ENCODE results near the gene NME3. TPM values are rescaled to one million over a fixed set of nuclear protein-coding genes. Genes with fewer than 3 reads are reported as not detected.

The NME3 gene
- total RNA-seq, 1 donor from 2014 or later: 56.9 TPM

GRCh38 chr16:1794221-1794871 is 23.0 kb upstream of the NME3 start:
- intact Hi-C loops (cut with micrococcal nuclease): no loop called here

- intact Hi-C loops (cut with micrococcal nuclease): no loop called here
These were observed 22.4 kb upstream of the NME3 start, which contains the start of gene IGFALS for GRCh38 chr16:1793578-1794220. Gene IGFALS (minus strand): TSS chr16:1793705. CDS start chr16:1793652, 53 bp downstream.

DNA sequence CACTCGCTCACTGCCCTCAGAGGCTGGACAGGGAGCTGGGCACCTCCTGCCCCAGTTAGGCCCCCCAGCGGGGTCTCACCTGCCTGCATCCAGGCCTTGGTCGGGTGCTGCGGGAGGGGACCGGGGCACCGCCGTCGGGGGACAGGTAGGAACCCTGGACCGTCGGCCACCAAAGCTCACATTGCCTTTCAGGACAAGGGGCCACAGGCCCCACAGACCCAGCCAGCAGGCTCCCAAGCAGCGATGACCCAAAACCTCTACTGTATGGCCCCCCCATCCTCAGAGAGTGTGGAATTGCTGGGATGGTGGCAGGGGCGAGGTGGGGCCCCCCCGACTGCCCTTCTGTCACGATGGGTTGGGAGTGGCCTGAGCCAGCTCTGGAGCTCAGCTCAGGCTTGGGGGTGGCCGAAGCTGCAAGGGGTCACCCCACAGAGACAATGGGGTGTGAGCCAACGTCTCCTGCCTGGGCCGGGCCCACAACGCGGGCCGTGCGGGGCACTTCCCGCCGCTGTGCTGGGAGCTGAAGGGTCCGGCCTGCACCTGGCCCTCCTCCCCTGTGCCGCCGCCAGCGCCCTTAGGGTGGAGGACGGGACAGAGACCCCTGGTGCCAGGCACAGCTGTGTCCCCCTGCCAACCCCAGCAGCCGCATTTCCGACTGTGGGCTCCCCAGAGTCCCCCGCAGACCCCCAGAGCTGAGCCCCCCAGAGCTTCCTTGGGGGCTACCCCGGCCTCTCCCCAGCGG is 21.7 kb upstream of the NME3 start:
- intact Hi-C loops (cut with micrococcal nuclease): no loop called here

GRCh38 chr16:1791943-1792812 is 20.8 kb upstream of the NME3 start:
- intact Hi-C loops (cut with micrococcal nuclease): no loop called here

- intact Hi-C loops (cut with micrococcal nuclease): no loop called here
These were observed 20.1 kb upstream of the NME3 start for GRCh38 chr16:1791256-1791942.

DNA sequence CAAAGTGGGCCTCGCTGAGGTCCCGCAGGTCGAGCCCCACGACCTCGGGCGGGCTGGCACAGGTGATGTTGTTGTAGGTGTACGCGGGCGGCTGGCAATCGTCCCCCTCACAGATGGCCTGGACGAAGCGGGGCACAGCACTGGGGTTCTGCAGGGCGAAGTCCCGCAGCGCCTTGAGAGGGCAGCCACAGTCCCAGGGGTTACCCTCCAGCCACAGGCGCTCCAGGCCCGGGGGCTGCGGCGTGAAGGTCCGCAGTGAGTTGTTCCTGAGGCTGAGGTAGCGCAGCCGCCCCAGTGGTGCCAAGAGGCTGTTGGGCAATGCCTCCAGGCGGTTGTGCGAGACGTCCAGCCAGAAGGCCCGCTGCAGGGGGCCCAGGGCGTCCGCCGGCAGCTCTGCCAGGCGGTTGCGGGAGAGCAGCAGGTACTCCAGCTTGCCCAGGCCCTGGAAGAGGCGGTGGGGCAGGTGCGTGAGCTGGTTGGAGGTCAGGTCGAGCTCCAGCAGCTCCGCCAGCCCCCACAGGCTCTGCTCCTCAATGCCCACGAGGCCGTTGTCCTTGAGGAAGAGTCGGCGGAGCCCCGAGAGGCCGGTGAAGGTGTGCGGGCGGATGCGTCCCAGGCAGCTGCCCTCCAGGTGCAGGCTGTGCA is 19.4 kb upstream of the NME3 start:
- intact Hi-C loops (cut with micrococcal nuclease): no loop called here

DNA sequence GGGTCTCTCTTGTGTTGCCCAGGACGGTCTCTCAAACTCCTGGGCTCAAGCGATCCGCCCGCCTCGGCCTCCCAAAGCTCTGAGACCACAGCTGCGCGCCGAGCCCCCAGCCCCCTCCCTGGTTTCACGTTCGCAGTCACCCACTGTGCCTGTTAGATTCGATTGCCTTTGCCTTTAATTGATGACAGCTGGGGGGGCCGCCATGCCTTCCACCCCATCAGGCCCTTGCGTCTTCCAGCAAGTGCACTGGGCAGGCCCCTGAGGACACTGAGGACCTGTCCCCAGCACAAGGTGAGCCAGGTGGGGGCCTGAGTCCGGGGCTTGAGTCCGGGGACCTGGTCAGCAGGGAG is 18.9 kb upstream of the NME3 start:
- intact Hi-C loops (cut with micrococcal nuclease): no loop called here

GRCh38 chr16:1789643-1790045 is 18.3 kb upstream of the NME3 start:
- intact Hi-C loops (cut with micrococcal nuclease): no loop called here

DNA sequence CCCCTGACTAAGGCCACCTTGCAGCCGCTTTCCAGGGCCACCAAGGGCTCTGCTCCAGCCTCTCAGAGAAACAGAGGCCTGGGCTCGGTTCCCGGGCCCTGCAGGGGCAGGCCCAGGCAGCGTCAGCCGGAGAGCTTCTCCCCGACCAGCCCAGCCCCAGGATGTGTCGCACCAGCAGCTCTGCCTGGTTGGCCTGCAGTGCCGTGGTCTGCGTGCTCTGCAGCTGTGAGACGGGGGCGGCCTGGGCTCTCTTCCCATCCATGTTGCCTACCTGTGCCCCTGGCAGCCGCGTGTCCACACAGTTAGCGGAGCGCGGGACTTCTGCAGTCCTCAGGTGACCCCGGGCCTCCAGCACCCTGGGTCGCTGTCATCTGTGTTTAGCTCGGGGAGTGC is 17.4 kb upstream of the NME3 start:
- intact Hi-C loops (cut with micrococcal nuclease): no loop called here

- intact Hi-C loops (cut with micrococcal nuclease): no loop called here
These were observed 16.9 kb upstream of the NME3 start for GRCh38 chr16:1788095-1788707.

DNA sequence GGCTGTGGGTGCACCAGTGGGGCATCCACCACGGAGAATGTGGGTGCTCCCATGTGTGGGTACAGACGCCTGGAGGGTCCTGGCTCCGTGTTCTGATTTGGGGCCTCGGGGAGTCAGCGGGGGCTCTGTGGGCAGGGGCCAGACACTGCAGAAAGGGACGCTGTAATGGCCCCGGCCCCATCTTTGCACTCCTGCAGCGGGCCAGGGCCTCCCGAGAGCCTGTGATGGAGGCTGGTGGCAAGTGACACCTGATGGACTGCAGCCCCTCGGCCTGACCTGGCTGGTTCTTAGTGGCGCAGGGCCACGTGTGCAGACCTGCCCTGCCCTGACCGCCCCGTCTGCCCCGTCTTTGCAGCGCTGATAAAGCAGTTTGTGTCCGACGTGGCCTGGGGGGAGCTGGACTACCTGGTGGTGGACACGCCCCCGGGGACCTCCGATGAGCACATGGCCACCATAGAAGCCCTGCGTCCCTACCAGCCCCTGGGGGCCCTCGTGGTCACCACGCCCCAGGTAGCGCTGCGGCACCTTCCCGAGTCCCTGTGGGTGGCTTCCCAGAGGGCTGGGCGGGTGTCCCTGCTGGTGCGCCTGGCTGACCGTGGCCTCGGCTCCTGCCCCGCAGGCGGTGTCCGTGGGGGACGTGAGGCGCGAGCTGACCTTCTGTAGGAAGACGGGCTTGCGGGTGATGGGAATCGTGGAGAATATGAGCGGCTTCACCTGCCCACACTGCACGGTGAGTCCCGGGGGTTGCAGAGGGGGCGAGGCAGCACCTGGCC is 16.2 kb upstream of the NME3 start:
- intact Hi-C loops (cut with micrococcal nuclease): loop anchor here (1.0 kb wide), 1 partner anchor 32 kb away; no protein-coding TSS in a partner anchor

DNA sequence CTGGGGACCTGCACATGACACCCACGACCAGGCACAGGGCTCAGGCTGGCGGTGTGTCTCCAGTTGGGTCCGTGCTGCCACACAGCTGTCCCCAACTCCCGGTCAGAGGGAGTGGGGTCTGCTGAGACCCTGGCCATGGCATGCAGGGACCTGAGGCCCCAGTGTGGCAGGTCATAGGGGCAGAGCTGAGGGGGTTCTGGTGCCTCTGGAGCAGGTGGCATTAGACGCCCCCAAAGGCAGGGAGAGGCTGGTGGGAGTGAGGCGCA is 15.6 kb upstream of the NME3 start:
- intact Hi-C loops (cut with micrococcal nuclease): loop anchor here (1.0 kb wide), 1 partner anchor 32 kb away; no protein-coding TSS in a partner anchor

- intact Hi-C loops (cut with micrococcal nuclease): loop anchor here (1.0 kb wide), 1 partner anchor 33 kb away; no protein-coding TSS in a partner anchor
These were observed 15.1 kb upstream of the NME3 start for GRCh38 chr16:1786242-1787055.

DNA sequence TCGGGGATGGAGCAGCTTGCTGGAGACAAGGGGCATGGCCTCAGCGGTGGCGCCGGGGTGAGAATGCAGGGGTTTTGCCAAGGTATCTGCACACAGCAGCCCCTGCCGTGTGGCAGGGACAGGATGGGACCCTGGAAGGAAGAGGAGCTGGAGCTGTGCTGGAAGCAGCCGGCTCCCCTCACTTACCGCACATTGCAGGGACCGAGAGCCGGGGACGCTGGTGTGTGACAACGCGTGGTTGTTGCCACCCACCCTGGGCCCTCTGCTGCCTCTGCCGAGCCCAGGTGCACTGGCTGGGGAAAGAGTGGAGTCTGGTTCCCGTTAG is 14.5 kb upstream of the NME3 start:
- intact Hi-C loops (cut with micrococcal nuclease): no loop called here

DNA sequence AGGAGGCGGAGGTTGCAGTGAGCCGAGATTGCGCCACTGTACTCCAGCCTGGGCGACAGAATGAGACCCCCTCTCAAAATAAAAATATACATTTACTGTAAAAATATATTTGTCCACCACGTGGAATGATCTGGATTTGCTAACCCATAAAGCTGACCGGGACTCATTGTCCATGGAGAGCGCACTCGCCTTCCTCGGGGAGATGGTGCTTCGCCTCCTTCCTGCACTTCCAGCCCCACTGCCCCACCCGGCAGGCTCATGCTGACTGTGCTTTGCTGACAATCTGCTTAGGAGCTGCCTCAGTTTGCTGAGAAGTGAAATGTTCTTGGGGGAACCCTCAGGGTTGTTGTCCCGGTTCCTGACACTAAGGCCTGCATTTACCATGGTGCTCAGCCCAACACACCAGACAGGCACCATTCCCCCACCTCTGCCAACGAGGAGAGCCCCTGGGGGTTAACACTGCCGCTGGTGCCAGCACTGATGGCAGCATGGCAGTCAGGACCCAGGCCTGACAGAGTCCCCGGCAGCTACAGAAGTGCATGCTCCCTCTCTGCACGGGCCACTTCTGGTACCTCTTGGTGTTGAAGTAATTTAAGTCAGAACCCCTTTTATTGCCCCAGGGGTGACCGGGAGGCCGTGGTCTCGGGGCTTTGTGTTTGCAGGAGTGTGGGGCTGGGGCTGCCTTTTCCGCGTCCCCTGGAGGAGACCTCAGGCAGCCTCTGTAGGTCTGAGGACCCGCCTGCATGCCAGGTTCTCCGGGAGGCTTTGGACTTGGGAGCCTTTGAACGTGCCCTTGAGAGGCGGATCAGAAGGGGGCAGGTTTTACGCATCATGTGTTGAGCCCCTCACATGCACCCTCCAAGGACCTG is 13.9 kb upstream of the NME3 start:
- intact Hi-C loops (cut with micrococcal nuclease): no loop called here

DNA sequence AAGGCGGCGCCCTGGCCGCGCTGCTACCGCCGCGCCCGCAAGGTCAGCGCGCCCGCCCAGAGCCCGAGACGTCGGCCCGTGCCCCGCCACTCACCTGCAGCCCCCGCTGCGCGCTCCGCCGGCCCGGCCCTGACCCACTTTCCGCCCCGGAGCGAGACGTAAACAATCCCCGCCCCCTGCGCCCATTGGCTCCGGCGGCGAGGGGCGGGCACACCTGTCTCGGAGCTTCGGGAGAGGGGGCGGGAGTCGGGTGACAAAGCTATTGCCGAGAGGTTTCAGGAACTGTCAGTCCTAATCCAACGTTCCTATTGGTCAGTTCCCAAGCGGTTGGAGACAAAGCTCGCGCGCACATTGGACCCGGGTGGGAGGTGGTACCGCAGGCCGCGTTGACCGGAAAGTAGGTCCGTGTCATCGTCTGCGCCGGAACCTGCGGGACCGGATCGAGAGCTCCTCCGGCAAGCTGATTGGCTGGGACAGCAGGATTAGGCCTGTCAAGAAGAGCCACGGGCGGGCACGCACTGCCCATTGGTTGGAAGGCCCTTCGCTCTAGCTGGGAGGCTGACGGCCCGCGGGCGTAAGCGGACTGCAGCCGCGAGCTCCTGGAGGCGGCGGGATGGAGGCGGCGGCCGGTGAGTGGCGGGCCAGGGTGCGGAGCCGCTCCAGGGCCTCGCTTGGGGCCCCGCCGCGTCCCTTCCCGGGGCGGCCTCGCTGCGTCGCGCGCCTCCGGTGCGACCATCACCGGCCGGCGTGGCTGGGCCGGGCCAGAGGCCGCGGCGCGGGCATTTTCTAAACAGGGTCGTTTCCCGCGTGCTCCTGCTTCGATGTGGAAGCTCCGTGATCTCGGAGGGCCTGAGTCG is 11.3 kb upstream of the NME3 start, which contains the start of the genes NUBP2 and SPSB3:
Gene NUBP2, plus strand, starts transcription at position 553 of the 857 bp plus-strand sequence. Its CDS starts 61 bp downstream, at position 614.
Gene SPSB3, minus strand, starts transcription at position 164 of the 857 bp plus-strand sequence. CDS start 1,088 bp downstream, outside the sequence.
- intact Hi-C loops (cut with micrococcal nuclease): loop anchor here (1.0 to 2.0 kb wide), 6 partner anchors 9 to 372 kb away; partner anchors contain the start of genes HAGH, MAPK8IP3, MRPS34 and MSRB1
